WTC11 (cell line): ENCODE data around the gene IGSF1. TPM values are rescaled to one million over a fixed set of nuclear protein-coding genes. Genes with fewer than 3 reads are reported as not detected.

Source experiments
- ATAC-seq: fragments of 200-7000 bp; cut with Tn5 transposase; 2 replicates; pipeline ENCODE4 v1.10.0; 2021; ENCODE audit warnings: mild to moderate bottlenecking, moderate library complexity
- CTCF ChIA-PET: fragments of 300-600 bp; sonication (Branson Sonifier 250); formaldehyde crosslinking; loops from one replicate; lab custom pipeline; 2021; ENCODE audit warnings: antibody characterized with exemption; lab: Charles Lee
- POLR2A ChIA-PET: fragments of 350-600 bp; sonication (Branson Sonifier 250); formaldehyde crosslinking; loops from one replicate; lab custom pipeline; 2021; ENCODE audit warnings: antibody characterized with exemption; lab: Charles Lee
- DNase-seq: peaks from one replicate; pipeline ENCODE4 v3.0.0; 2021; ENCODE audit warnings: low spot score
- H3K27ac Mint-ChIP-seq: 2 replicates; pipeline ENCODE4 v1.8.0; 2021; ENCODE audit warnings: mixed read lengths
- H3K27me3 Mint-ChIP-seq: 2 replicates; pipeline ENCODE4 v1.8.0; 2021; ENCODE audit warnings: low read depth, mild to moderate bottlenecking, moderate library complexity, mixed read lengths
- H3K36me3 Mint-ChIP-seq: 2 replicates; pipeline ENCODE4 v1.8.0; 2021; ENCODE audit warnings: mixed read lengths
- H3K4me1 Mint-ChIP-seq: 2 replicates; pipeline ENCODE4 v1.8.0; 2022; ENCODE audit warnings: mixed read lengths
- H3K4me3 Mint-ChIP-seq: 2 replicates; pipeline ENCODE4 v1.8.0; 2021; ENCODE audit warnings: mild to moderate bottlenecking, moderate library complexity, mixed read lengths
- H3K9me3 Mint-ChIP-seq: 2 replicates; pipeline ENCODE4 v1.8.0; 2021; ENCODE audit warnings: mixed read lengths
- FOXJ3 ChIP-seq: sonication (generic); formaldehyde crosslinking; IDR thresholded peaks from 2 replicates; pipeline ENCODE4 v1.9.0; 2021; ENCODE audit warnings: missing genetic modification reagents, mild to moderate bottlenecking, borderline replicate concordance
- FOXK1 ChIP-seq: sonication (generic); formaldehyde crosslinking; IDR thresholded peaks from 2 replicates; pipeline ENCODE4 v1.8.0; 2022; ENCODE audit warnings: mild to moderate bottlenecking, moderate library complexity, missing genetic modification reagents
- KAT7 ChIP-seq: sonication (generic); formaldehyde crosslinking; IDR thresholded peaks from 2 replicates; pipeline ENCODE4 v1.8.1; 2023; ENCODE audit warnings: missing genetic modification reagents, mild to moderate bottlenecking, borderline replicate concordance
- MXD4 ChIP-seq: fragments of 250-450 bp; sonication (Bioruptor Pico); IDR thresholded peaks from 2 replicates; pipeline ENCODE4 v1.8.0; 2021; ENCODE audit warnings: mild to moderate bottlenecking, moderate library complexity, borderline replicate concordance
- MYBL2 ChIP-seq: sonication (generic); formaldehyde crosslinking; IDR thresholded peaks from 2 replicates; pipeline ENCODE4 v1.8.1; 2023; ENCODE audit warnings: mild to moderate bottlenecking, moderate library complexity, missing genetic modification reagents
- NFYB ChIP-seq: sonication (generic); formaldehyde crosslinking; conservative IDR thresholded peaks from 2 replicates; pipeline ENCODE4 v1.8.0; 2022; ENCODE audit warnings: low read depth, missing genetic modification reagents
- NR1H2 ChIP-seq: sonication (generic); formaldehyde crosslinking; IDR thresholded peaks from 2 replicates; pipeline ENCODE4 v1.9.0; 2021; ENCODE audit warnings: mild to moderate bottlenecking, moderate library complexity, missing genetic modification reagents
- NR2C2 ChIP-seq: sonication (generic); formaldehyde crosslinking; IDR thresholded peaks from 2 replicates; pipeline ENCODE4 v1.8.0; 2022; ENCODE audit warnings: mild to moderate bottlenecking, missing genetic modification reagents
- RELA ChIP-seq: sonication (generic); formaldehyde crosslinking; IDR thresholded peaks from 2 replicates; pipeline ENCODE4 v1.8.1; 2022; ENCODE audit warnings: missing genetic modification reagents, mild to moderate bottlenecking, borderline replicate concordance
- SMAD4 ChIP-seq: sonication (generic); formaldehyde crosslinking; IDR thresholded peaks from 2 replicates; pipeline ENCODE4 v1.8.0; 2022; ENCODE audit warnings: mild to moderate bottlenecking, missing genetic modification reagents
- SP1 ChIP-seq: sonication (generic); formaldehyde crosslinking; conservative IDR thresholded peaks from 2 replicates; pipeline ENCODE4 v1.8.1; 2022; ENCODE audit warnings: missing genetic modification reagents
- TEAD1 ChIP-seq: sonication (generic); formaldehyde crosslinking; IDR thresholded peaks from 2 replicates; pipeline ENCODE4 v1.8.0; 2022; ENCODE audit warnings: mild to moderate bottlenecking, missing genetic modification reagents
- ZNF138 ChIP-seq: sonication (generic); formaldehyde crosslinking; conservative IDR thresholded peaks from 2 replicates; pipeline ENCODE4 v1.8.1; 2022; ENCODE audit warnings: mild to moderate bottlenecking, moderate library complexity, missing genetic modification reagents
- ZNF423 ChIP-seq: fragments of 250-450 bp; sonication (Bioruptor Pico); IDR thresholded peaks from 2 replicates; pipeline ENCODE4 v2.1.2; 2022; ENCODE audit warnings: mild to moderate bottlenecking, moderate library complexity
- ZNF671 ChIP-seq: fragments of 250-450 bp; sonication (Bioruptor Pico); IDR thresholded peaks from 2 replicates; pipeline ENCODE4 v1.8.0; 2021; ENCODE audit warnings: mild to moderate bottlenecking
- total RNA-seq: library from RNA; stranded (reverse); gene quantifications from 3 replicates; pipeline ENCODE4 v1.2.3, GENCODE V29; 2021
- TF ChIP-seq, protein P1 (sequence below): sonication (generic); formaldehyde crosslinking; IDR thresholded peaks from 2 replicates; pipeline ENCODE4 v1.8.0; 2023; ENCODE audit warnings: missing genetic modification reagents, mild to moderate bottlenecking, borderline replicate concordance
- TF ChIP-seq, protein P2 (sequence below): sonication (generic); formaldehyde crosslinking; IDR thresholded peaks from 2 replicates; pipeline ENCODE4 v1.8.1; 2023; ENCODE audit warnings: mild to moderate bottlenecking, missing genetic modification reagents
- TF ChIP-seq, protein P3 (sequence below): sonication (generic); formaldehyde crosslinking; IDR thresholded peaks from 2 replicates; pipeline ENCODE4 v1.8.1; 2023; ENCODE audit warnings: mild to moderate bottlenecking, moderate library complexity, missing genetic modification reagents

Gene IGSF1
- total RNA-seq, 1 experiment from 2014 or later, result 16.2 TPM

DNA sequence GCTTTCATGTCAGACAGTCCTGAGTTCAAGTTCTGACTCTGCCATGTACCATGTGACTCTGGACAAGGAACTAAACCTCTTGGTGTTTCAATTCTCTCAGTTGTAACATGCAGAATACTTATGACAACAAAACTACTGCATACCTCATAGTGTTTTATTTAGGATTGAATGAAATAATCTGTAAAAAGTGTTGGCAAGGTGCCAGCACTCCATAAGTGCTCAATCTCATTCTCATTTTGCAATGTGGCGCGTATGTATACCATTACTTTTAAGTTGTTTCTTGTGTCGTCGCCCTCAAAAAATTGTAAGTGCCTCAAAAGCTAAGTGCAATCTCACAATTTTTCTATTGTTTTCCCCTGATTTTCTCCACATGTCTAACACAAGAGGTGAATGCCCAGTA lies 62.5 kb downstream of the IGSF1 start:
- TF ChIP-seq, protein P1, sequence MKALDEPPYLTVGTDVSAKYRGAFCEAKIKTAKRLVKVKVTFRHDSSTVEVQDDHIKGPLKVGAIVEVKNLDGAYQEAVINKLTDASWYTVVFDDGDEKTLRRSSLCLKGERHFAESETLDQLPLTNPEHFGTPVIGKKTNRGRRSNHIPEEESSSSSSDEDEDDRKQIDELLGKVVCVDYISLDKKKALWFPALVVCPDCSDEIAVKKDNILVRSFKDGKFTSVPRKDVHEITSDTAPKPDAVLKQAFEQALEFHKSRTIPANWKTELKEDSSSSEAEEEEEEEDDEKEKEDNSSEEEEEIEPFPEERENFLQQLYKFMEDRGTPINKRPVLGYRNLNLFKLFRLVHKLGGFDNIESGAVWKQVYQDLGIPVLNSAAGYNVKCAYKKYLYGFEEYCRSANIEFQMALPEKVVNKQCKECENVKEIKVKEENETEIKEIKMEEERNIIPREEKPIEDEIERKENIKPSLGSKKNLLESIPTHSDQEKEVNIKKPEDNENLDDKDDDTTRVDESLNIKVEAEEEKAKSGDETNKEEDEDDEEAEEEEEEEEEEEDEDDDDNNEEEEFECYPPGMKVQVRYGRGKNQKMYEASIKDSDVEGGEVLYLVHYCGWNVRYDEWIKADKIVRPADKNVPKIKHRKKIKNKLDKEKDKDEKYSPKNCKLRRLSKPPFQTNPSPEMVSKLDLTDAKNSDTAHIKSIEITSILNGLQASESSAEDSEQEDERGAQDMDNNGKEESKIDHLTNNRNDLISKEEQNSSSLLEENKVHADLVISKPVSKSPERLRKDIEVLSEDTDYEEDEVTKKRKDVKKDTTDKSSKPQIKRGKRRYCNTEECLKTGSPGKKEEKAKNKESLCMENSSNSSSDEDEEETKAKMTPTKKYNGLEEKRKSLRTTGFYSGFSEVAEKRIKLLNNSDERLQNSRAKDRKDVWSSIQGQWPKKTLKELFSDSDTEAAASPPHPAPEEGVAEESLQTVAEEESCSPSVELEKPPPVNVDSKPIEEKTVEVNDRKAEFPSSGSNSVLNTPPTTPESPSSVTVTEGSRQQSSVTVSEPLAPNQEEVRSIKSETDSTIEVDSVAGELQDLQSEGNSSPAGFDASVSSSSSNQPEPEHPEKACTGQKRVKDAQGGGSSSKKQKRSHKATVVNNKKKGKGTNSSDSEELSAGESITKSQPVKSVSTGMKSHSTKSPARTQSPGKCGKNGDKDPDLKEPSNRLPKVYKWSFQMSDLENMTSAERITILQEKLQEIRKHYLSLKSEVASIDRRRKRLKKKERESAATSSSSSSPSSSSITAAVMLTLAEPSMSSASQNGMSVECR (CRISPR knock-in tag), result no peak
- TF ChIP-seq SP1 (CRISPR knock-in tag), result no peak
- TF ChIP-seq, protein P2, sequence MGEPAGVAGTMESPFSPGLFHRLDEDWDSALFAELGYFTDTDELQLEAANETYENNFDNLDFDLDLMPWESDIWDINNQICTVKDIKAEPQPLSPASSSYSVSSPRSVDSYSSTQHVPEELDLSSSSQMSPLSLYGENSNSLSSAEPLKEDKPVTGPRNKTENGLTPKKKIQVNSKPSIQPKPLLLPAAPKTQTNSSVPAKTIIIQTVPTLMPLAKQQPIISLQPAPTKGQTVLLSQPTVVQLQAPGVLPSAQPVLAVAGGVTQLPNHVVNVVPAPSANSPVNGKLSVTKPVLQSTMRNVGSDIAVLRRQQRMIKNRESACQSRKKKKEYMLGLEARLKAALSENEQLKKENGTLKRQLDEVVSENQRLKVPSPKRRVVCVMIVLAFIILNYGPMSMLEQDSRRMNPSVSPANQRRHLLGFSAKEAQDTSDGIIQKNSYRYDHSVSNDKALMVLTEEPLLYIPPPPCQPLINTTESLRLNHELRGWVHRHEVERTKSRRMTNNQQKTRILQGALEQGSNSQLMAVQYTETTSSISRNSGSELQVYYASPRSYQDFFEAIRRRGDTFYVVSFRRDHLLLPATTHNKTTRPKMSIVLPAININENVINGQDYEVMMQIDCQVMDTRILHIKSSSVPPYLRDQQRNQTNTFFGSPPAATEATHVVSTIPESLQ (CRISPR knock-in tag), result no peak
- no peak for TF ChIP-seq SMAD4
- TF ChIP-seq ZNF671 (CRISPR knock-in tag), result no peak
- TF ChIP-seq ZNF138 (CRISPR knock-in tag), result no peak
- no peak for TF ChIP-seq NR1H2 (CRISPR knock-in tag)
- no peak for TF ChIP-seq NR2C2
- TF ChIP-seq MXD4 (CRISPR knock-in tag), result no peak
- no peak for TF ChIP-seq MYBL2 (CRISPR knock-in tag)
- no peak for TF ChIP-seq KAT7
- no peak for TF ChIP-seq TEAD1 (CRISPR knock-in tag)
- TF ChIP-seq, protein P3, sequence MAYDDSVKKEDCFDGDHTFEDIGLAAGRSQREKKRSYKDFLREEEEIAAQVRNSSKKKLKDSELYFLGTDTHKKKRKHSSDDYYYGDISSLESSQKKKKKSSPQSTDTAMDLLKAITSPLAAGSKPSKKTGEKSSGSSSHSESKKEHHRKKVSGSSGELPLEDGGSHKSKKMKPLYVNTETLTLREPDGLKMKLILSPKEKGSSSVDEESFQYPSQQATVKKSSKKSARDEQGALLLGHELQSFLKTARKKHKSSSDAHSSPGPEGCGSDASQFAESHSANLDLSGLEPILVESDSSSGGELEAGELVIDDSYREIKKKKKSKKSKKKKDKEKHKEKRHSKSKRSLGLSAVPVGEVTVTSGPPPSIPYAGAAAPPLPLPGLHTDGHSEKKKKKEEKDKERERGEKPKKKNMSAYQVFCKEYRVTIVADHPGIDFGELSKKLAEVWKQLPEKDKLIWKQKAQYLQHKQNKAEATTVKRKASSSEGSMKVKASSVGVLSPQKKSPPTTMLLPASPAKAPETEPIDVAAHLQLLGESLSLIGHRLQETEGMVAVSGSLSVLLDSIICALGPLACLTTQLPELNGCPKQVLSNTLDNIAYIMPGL, result no peak
- no peak for TF ChIP-seq RELA
- no peak for TF ChIP-seq NFYB
- no peak for TF ChIP-seq ZNF423 (CRISPR knock-in tag)
- TF ChIP-seq FOXK1, result no peak
- Mint-ChIP-seq H3K4me1 (peaks cover 8% of the 10 kb centered on the region), H3K27me3 (peaks cover 3% of the 10 kb centered on the region), H3K27ac (no peak overlapping the region), H3K36me3 (no peaks in the 10 kb centered on the region), H3K9me3 (no peaks in the 10 kb centered on the region), H3K4me3 (no peak overlapping the region)
- ATAC-seq, result no peak
- DNase-seq, result no peak
- CTCF ChIA-PET, result interaction anchor here (0.7 to 1.5 kb wide), 2 partner anchors 11 to 158 kb away, joined by 3 to 4 read pairs; no protein-coding TSS in a partner anchor
- POLR2A ChIA-PET, result no interaction called here

DNA sequence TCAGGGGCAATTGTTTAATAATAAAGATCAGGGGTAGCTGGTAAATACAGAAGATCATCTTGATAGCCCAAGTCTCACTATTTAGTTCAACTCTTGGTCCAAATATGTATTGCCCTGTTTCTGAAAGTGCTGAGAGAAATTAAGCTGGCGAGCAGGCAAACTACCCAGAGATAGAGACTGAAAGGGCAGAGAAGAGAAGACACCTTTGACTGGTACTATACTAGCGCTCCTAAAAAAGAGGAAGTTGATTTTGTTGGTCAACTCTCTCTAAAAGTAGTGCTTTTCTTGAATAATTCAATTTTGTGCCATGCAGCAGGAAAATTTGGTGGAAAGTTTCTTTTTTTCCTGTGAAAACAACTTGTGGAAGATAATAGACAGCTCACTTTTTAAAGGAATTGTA lies 64.0 kb downstream of the IGSF1 start:
- Mint-ChIP-seq H3K9me3 (no peaks in the 10 kb centered on the region), H3K27ac (no peak overlapping the region), H3K36me3 (no peaks in the 10 kb centered on the region), H3K4me1 (peaks cover 8% of the 10 kb centered on the region), H3K27me3 (peaks cover 3% of the 10 kb centered on the region), H3K4me3 (no peak overlapping the region)
- CTCF ChIA-PET, result interaction anchor here (1.1 kb wide), 1 partner anchor 64 kb away, joined by 3 read pairs; the partner anchor contains the start of gene IGSF1
- TF ChIP-seq SP1 (CRISPR knock-in tag), result no peak
- no peak for TF ChIP-seq FOXJ3 (CRISPR knock-in tag)
- TF ChIP-seq ZNF423 (CRISPR knock-in tag), result no peak
- ATAC-seq (no peak), DNase-seq (no peak)
- POLR2A ChIA-PET, result no interaction called here

Other genes with a start within 250 kb of the IGSF1 start
- 0.09 to 0.52 TPM (median 0.21 TPM) in 3 replicates for gene ARHGAP36, start 231.0 kb downstream of the IGSF1 start, total RNA-seq